Measurements from ENCODE around the gene PLXNA4.

DNA sequence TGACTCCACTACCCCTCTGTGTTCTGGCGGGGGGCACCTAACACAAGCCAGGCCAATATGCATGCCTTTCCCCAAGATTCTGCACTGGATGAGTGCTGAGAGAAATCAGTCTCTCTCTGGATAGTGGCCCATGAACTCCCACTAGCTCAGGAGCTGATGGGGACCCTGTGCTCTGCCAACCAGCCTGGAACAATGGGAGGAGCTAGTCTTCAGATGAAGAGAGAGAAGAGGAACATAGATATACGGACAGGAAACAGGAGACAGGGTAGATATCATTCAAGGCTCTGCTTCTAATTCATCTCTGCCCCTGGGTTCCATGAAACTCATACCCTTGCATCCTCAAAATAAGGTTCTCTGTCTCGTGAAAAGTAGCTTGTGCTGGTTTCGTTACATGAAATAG, 27.9 kb upstream of the PLXNA4 start:
- no peak for TF ChIP-seq POLR2A (IDR thresholded peaks at IDR 0.05; ENCODE audit: low read depth, low read length)
- TF ChIP-seq POLR2AphosphoS5 (IDR thresholded peaks at IDR 0.05; ENCODE audit: low read depth, low read length) = no peak

Measured in GM12892 (cell line).